ENCODE data around the gene TRIM28.

GRCh38 chr19:58555920-58556621 lies 12.2 kb downstream of the TRIM28 start:
- TF ChIP-seq CTCF (IDR thresholded peaks at IDR 0.05) (no peak), POLR2A (IDR thresholded peaks at IDR 0.05) (no peak)
